Mesenteric fat pad (tissue), 1 donor: ENCODE results near the gene OR6T1. TPM values are rescaled to one million over a fixed set of nuclear protein-coding genes. Genes with fewer than 3 reads are reported as not detected.

Experiments
- DNase-seq: peaks from one replicate; pipeline ENCODE4 v3.0.0-alpha.2; 2020; ENCODE audit warnings: low spot score
- long read RNA-seq: library from polyadenylated mRNA; unstranded; transcript quantifications from one replicate; pipeline ENCODE4 v2.0.0, GENCODE V29; 2020
- total RNA-seq: library from RNA; stranded (reverse); fragmentation: NEBNext Ultra II Directional; extraction: Animal tissue kit (Norgen Biotek cat#: 25700); gene quantifications from one replicate; pipeline ENCODE4 v1.2.1, GENCODE V29; 2021
- donor health status: DM: yes; HTN: yes; CAD: no.

OR6T1 gene
- not detected for total RNA-seq
- long read RNA-seq = 0 reads

- DNase-seq = no peak
Observed at GRCh38 chr11:123943738-123944137, at the start of gene OR6T1. TSS of gene OR6T1 (minus strand) at chr11:123943838. CDS start at chr11:123943838, 0 bp downstream.

GRCh38 chr11:123979311-123979710, 35.7 kb upstream of the OR6T1 start:
- no peak for DNase-seq

GRCh38 chr11:123977731-123978347, 34.2 kb upstream of the OR6T1 start, which contains the start of gene OR10S1:
TSS of gene OR10S1 (minus strand) at chr11:123977781. CDS start at chr11:123977664, 117 bp downstream.
- no peak for DNase-seq

- DNase-seq = no peak
Observed at GRCh38 chr11:123976770-123977560, 33.3 kb upstream of the OR6T1 start.

- DNase-seq = no peak
Observed at GRCh38 chr11:123973816-123974215, 30.2 kb upstream of the OR6T1 start.

- DNase-seq = no peak
Observed at GRCh38 chr11:123956752-123957151, 13.1 kb upstream of the OR6T1 start.

- DNase-seq = no peak
Observed at GRCh38 chr11:123945132-123945531, 1.5 kb upstream of the OR6T1 start.

- no peak for DNase-seq
Observed at GRCh38 chr11:123942413-123942812, 1.2 kb downstream of the OR6T1 start.

- no peak for DNase-seq
Observed at GRCh38 chr11:123939317-123939716, 4.3 kb downstream of the OR6T1 start, which contains the start of gene OR4D5. TSS of gene OR4D5 (plus strand) at chr11:123939617. CDS start at chr11:123939617, 0 bp downstream.

- no peak for DNase-seq
Observed at GRCh38 chr11:123924027-123924426, 19.6 kb downstream of the OR6T1 start.

- no peak for DNase-seq
Observed at GRCh38 chr11:123920943-123921342, 22.7 kb downstream of the OR6T1 start.

GRCh38 chr11:123905826-123906225, 37.8 kb downstream of the OR6T1 start:
- no peak for DNase-seq

- no peak for DNase-seq
Observed at GRCh38 chr11:123904932-123905331, 38.7 kb downstream of the OR6T1 start.

GRCh38 chr11:123903932-123904331, 39.7 kb downstream of the OR6T1 start:
- no peak for DNase-seq

GRCh38 chr11:123901867-123902266, 41.8 kb downstream of the OR6T1 start, which contains the start of gene OR8D4:
TSS of gene OR8D4 (plus strand) at chr11:123902167. CDS start at chr11:123906432, 4,265 bp downstream.
- DNase-seq = no peak

GRCh38 chr11:123899792-123900191, 43.8 kb downstream of the OR6T1 start:
- DNase-seq = no peak

Other genes with a start within 250 kb of the OR6T1 start
- 7.5 TPM for gene ZNF202, start 202.2 kb downstream of the OR6T1 start, total RNA-seq
- gene OR6X1, start 189.3 kb downstream of the OR6T1 start, total RNA-seq = not detected
- not detected for gene OR6M1, start 137.5 kb downstream of the OR6T1 start, total RNA-seq
- not detected for gene TMEM225, start 58.2 kb downstream of the OR6T1 start, total RNA-seq
- not detected for gene OR8D4, start 41.7 kb downstream of the OR6T1 start, total RNA-seq
- gene OR4D5, start 4.2 kb downstream of the OR6T1 start, total RNA-seq = not detected
- gene OR10S1, start 33.9 kb upstream of the OR6T1 start, total RNA-seq = not detected
- not detected for gene OR10G6, start 51.3 kb upstream of the OR6T1 start, total RNA-seq
- not detected for gene OR10G4, start 69.2 kb upstream of the OR6T1 start, total RNA-seq
- gene OR10G9, start 79.2 kb upstream of the OR6T1 start, total RNA-seq = not detected
- gene OR10G8, start 83.0 kb upstream of the OR6T1 start, total RNA-seq = not detected
- gene OR10G7, start 97.5 kb upstream of the OR6T1 start, total RNA-seq = not detected
- gene VWA5A, start 171.6 kb upstream of the OR6T1 start, total RNA-seq = 14.6 TPM
- not detected for gene OR10D3, start 239.5 kb upstream of the OR6T1 start, total RNA-seq